CD4-positive, alpha-beta T cell treated with Interleukin-21 for 1 hour (primary cell): ENCODE results near the gene MOK.

Experiments
- DNase-seq: peaks from one replicate; pipeline ENCODE4 v3.0.0-alpha.2; 2020

Gene MOK

GRCh38 chr14:102197317-102197853 is 107.6 kb downstream of the MOK start:
- no peak for DNase-seq

GRCh38 chr14:102196902-102197230 is 108.1 kb downstream of the MOK start:
- DNase-seq: no peak

GRCh38 chr14:102196039-102196901 is 108.7 kb downstream of the MOK start:
- no peak for DNase-seq

- no peak for DNase-seq
Observed at GRCh38 chr14:102195446-102195845, 109.5 kb downstream of the MOK start.

- no peak for DNase-seq
Observed at GRCh38 chr14:102194856-102195255, 110.1 kb downstream of the MOK start.

- no peak for DNase-seq
Observed at GRCh38 chr14:102192840-102193502, 112.0 kb downstream of the MOK start.

- DNase-seq: no peak
Observed at GRCh38 chr14:102189874-102190273, 115.1 kb downstream of the MOK start.

- DNase-seq: no peak
Observed at GRCh38 chr14:102188187-102188586, 116.8 kb downstream of the MOK start.

- no peak for DNase-seq
Observed at GRCh38 chr14:102187568-102188001, 117.4 kb downstream of the MOK start.

GRCh38 chr14:102187044-102187443 is 117.9 kb downstream of the MOK start:
- no peak for DNase-seq

- DNase-seq: no peak
Observed at GRCh38 chr14:102185360-102185759, 119.6 kb downstream of the MOK start.

GRCh38 chr14:102184316-102185035 is 120.5 kb downstream of the MOK start:
- DNase-seq: no peak

- DNase-seq: no peak
Observed at GRCh38 chr14:102183886-102184285, 121.1 kb downstream of the MOK start.

GRCh38 chr14:102182936-102183619 is 121.9 kb downstream of the MOK start:
- no peak for DNase-seq

GRCh38 chr14:102182190-102182589 is 122.8 kb downstream of the MOK start:
- DNase-seq: no peak

GRCh38 chr14:102181187-102181586 is 123.8 kb downstream of the MOK start:
- no peak for DNase-seq

GRCh38 chr14:102180248-102180998 is 124.5 kb downstream of the MOK start:
- no peak for DNase-seq
